GM12878 (cell line): Measurements from ENCODE around the gene ZNF354B. TPM values are rescaled to one million over a fixed set of nuclear protein-coding genes. Genes with fewer than 3 reads are reported as not detected.
A peak's percentile ranks its signal among the peaks of the same experiment; 100 is the strongest.

Source experiments
- ATAC-seq: fragments of 200-7000 bp; cut with Tn5 transposase; 3 replicates; pipeline ENCODE4 v1.9.1; 2020; ENCODE audit warnings: mild to moderate bottlenecking, moderate library complexity
- BruUV-seq: library from RNA; stranded (reverse); fragments of 400-500 nt; replicated peaks from 2 replicates; lab custom pipeline; 2021; lab: Mats Ljungman, UMichigan
- CTCF ChIA-PET: fragments of 300-600 bp; sonication (Branson Sonifier 250); formaldehyde crosslinking; extraction: SDS; loops from one replicate; lab custom pipeline; 2021; ENCODE audit warnings: inconsistent platforms; lab: Yijun Ruan, JAX
- POLR2A ChIA-PET: fragments of 350-600 bp; formaldehyde crosslinking; extraction: SDS; loops from one replicate; lab custom pipeline; 2021; ENCODE audit warnings: inconsistent platforms; lab: Charles Lee
- RAD21 ChIA-PET: fragments of 300-600 bp; sonication (Branson Sonifier 250); formaldehyde crosslinking; loops from one replicate; lab custom pipeline; 2023; ENCODE audit warnings: antibody characterized with exemption; ENCODE audit not compliant: unreplicated experiment; lab: Charles Lee
- SMC1A ChIA-PET: fragments of 300-600 bp; sonication (Branson Sonifier 250); formaldehyde crosslinking; loops from one replicate; lab custom pipeline; 2023; ENCODE audit not compliant: unreplicated experiment, uncharacterized antibody; lab: Charles Lee
- DNase-seq: peaks from one replicate; pipeline ENCODE4 v3.0.0-alpha.2; 2011; ENCODE audit warnings: low read depth, low spot score
- FAIRE-seq: peaks from 3 replicates; lab custom pipeline; 2011; peaks lifted over from hg19 to GRCh38; lab: Jason Lieb, UNC
- H2AFZ ChIP-seq: 2 replicates; pipeline ENCODE4 v1.6.0; 2011; ENCODE audit warnings: low read depth, low read length, control low read depth; ENCODE audit not compliant: control insufficient read depth
- H3K27ac ChIP-seq: 2 replicates; pipeline ENCODE4 v1.5.1; 2011; ENCODE audit warnings: control low read depth; ENCODE audit not compliant: control insufficient read depth, insufficient read depth
- H3K27me3 ChIP-seq, 2 experiments: replicated peaks in 1 of 2; 2 replicates each; pipeline versions ENCODE4 v1.6.0 to v1.6.1; 2011; ENCODE audit warnings: low read length in 1 of 2; ENCODE audit not compliant: control insufficient read depth in 2 of 2, insufficient read depth in 2 of 2
- H3K36me3 ChIP-seq, 2 experiments: 2 replicates each; pipeline ENCODE4 v1.5.1; 2011; ENCODE audit warnings: low read length in 1 of 2; ENCODE audit not compliant: control insufficient read depth in 2 of 2, insufficient read depth in 2 of 2
- H3K4me1 ChIP-seq: 2 replicates; pipeline ENCODE4 v1.6.1; 2011; ENCODE audit warnings: mild to moderate bottlenecking, low read length, moderate library complexity, mixed read lengths; ENCODE audit not compliant: control insufficient read depth, insufficient read depth
- H3K4me2 ChIP-seq: 2 replicates; pipeline ENCODE4 v1.6.0; 2011; ENCODE audit warnings: control low read depth; ENCODE audit not compliant: control insufficient read depth, insufficient read depth
- H3K4me3 ChIP-seq: fragments of 200-600 bp; sonication (generic); 2 replicates; pipeline ENCODE4 v1.5.1; 2016
- H3K79me2 ChIP-seq: 2 replicates; pipeline ENCODE4 v1.6.0; 2011; ENCODE audit warnings: low read length; ENCODE audit not compliant: control insufficient read depth, insufficient read depth
- H3K9ac ChIP-seq: 2 replicates; pipeline ENCODE4 v1.8.0; 2011; ENCODE audit warnings: low read length, control low read depth, mixed read lengths; ENCODE audit not compliant: control insufficient read depth, insufficient read depth
- H3K9me3 ChIP-seq: replicated peaks from 3 replicates; pipeline ENCODE4 v1.5.1; 2011; ENCODE audit warnings: mild to moderate bottlenecking, low read length; ENCODE audit not compliant: control insufficient read depth, insufficient read depth
- H4K20me1 ChIP-seq: 2 replicates; pipeline ENCODE4 v1.6.0; 2011; ENCODE audit not compliant: control insufficient read depth, insufficient read depth
- CBX5 ChIP-seq: sonication (generic); IDR thresholded peaks from 2 replicates; pipeline ENCODE4 v1.6.1; 2016; ENCODE audit warnings: low read depth, moderate library complexity, mild to moderate bottlenecking, inconsistent platforms
- JUND ChIP-seq: IDR thresholded peaks from 2 replicates; pipeline ENCODE4 v1.6.1; 2012; ENCODE audit warnings: low read depth, mild to moderate bottlenecking, low read length, improper control_type of control experiment, moderate library complexity
- KLF5 ChIP-seq: fragments of 450-650 bp; IDR thresholded peaks from 2 replicates; pipeline ENCODE4 v1.6.1; 2014; ENCODE audit warnings: mild to moderate bottlenecking; ENCODE audit not compliant: partially characterized antibody
- MAX ChIP-seq: IDR thresholded peaks from 2 replicates; pipeline ENCODE4 v1.6.1; 2012; ENCODE audit warnings: low read depth, low read length, improper control_type of control experiment
- ZNF274 ChIP-seq: IDR thresholded peaks from one replicate; pipeline ENCODE4 v1.8.0; 2011; ENCODE audit not compliant: insufficient read length, insufficient read depth
- WGBS: methylation state at CpG from one replicate; pipeline ENCODE4 v1.1.6; 2016; ENCODE audit warnings: low lambda C conversion rate; ENCODE audit not compliant: insufficient replicate concordance, insufficient coverage; ENCODE audit errors: missing lambda C conversion rate; 5-methylcytosine and 5-hydroxymethylcytosine counted together
- in situ Hi-C: fragments of 300-500 bp; cut with MboI; formaldehyde crosslinking; loops from 9 replicates; pipeline ENCODE4 v1.14.3; 2018; ENCODE audit warnings: mixed read lengths
- intact Hi-C: fragments of 100-400 bp; cut with micrococcal nuclease; formaldehyde crosslinking; loops from one replicate; pipeline ENCODE4 v1.14.2; 2022; ENCODE audit not compliant: unreplicated experiment
- polyA plus RNA-seq, 11 experiments: library from polyadenylated mRNA; depleted of rRNA in 4 of 11; unstranded in 6 of 11; stranded (reverse) in 5 of 11; fragments of >200 nt; fragmentation: Nextera tagmentation in 4 of 11; fragmentation: Illumina TruSeq in 1 of 11; extraction: Ambion mirVana in 4 of 11; extraction: Trizol in 1 of 11; gene quantifications; 1 replicate in 1 of 11; 2 replicates in 10 of 11; pipeline versions ENCODE4 v1.2.1 to v1.2.3, GENCODE V29; 2011 to 2016; ENCODE audit warnings: inconsistent platforms in 2 of 11, missing spikeins in 2 of 11, low read depth in 1 of 11
- small RNA-seq: library from RNA; depleted of rRNA; stranded (forward); fragments of <200 nt; gene quantifications from one replicate; pipeline ENCODE3, GENCODE V24; 2014
- total RNA-seq, 4 experiments: library from RNA; depleted of rRNA in 3 of 4; stranded (reverse); fragments of >200 nt in 3 of 4; fragmentation: Illumina TruSeq in 1 of 4; extraction: Trizol in 1 of 4; gene quantifications; 2 replicates each; pipeline versions ENCODE4 v1.2.1 to v1.2.3, GENCODE V29; 2013 to 2021

Gene ZNF354B
- total and polyA plus RNA-seq, 10 of the 15 experiments (the other 5 are each of a cell fraction or from before 2014, with no cell fraction given) = 0.64 to 11.1 (median 4.9) TPM

- FAIRE-seq = no peak
- no peak overlapping the region for H2AFZ ChIP-seq
- CTCF ChIA-PET = interaction anchor here (0.6 kb wide), 1 partner anchor 33 kb away, joined by 3 read pairs; no protein-coding TSS in a partner anchor
- SMC1A ChIA-PET = no interaction called here
- H3K4me1 ChIP-seq = no peaks in the 10 kb centered on the region
- no peaks in the 10 kb centered on the region for H4K20me1 ChIP-seq
- in situ Hi-C loops (no loop called here), intact Hi-C loops (no loop called here)
- BruUV-seq = no TSS peak
- TF ChIP-seq ZNF274 = peak; percentile 59
- peak; percentile 42 for TF ChIP-seq KLF5
- TF ChIP-seq JUND = no peak
- TF ChIP-seq CBX5 = peak; percentile 18; the same call in 1 of the 2 replicates
- no peak for TF ChIP-seq MAX
- POLR2A ChIA-PET = no interaction called here
- no peak overlapping the region for H3K4me3 ChIP-seq
- no peak overlapping the region for H3K9ac ChIP-seq
- no peak for DNase-seq
- RAD21 ChIA-PET = no interaction called here
- H3K36me3 ChIP-seq = no peaks in the 10 kb centered on the region
- no peaks in the 10 kb centered on the region for H3K27me3 ChIP-seq
- 56% methylated on average over 11 of the region's 11 CpGs for WGBS
- no peak for ATAC-seq
- H3K9me3 ChIP-seq = peaks cover 14% of the 10 kb centered on the region
- no peak overlapping the region for H3K27ac ChIP-seq
- H3K79me2 ChIP-seq = no peaks in the 10 kb centered on the region
- H3K4me2 ChIP-seq = no peak overlapping the region
These were observed 72.3 kb downstream of the ZNF354B start for GRCh38 chr5:178931846-178932760.

Small RNAs within 50 kb of the gene (small RNA-seq; reads per million reads assigned to genes)
- not detected for gene AC126915.2
- not detected for gene AC126915.3

Other genes starting within 250 kb of the ZNF354B start
- 21.2 and 25.6 TPM in 2 replicates for gene CLK4, start 232.9 kb upstream of the ZNF354B start, total RNA-seq (2014; rRNA removed)
- 21.7 and 21.9 TPM in 2 replicates for gene CLK4, start 232.9 kb upstream of the ZNF354B start, total RNA-seq (2014; rRNA removed; fragmentation: Illumina TruSeq; extraction: Trizol)
- 17.0 and 19.3 TPM in 2 replicates for gene CLK4, start 232.9 kb upstream of the ZNF354B start, total RNA-seq (2021)
- gene CLK4, start 232.9 kb upstream of the ZNF354B start, polyA plus RNA-seq (2011; rRNA removed) = 47.9 and 66.3 TPM in 2 replicates
- gene CLK4, start 232.9 kb upstream of the ZNF354B start, polyA plus RNA-seq (2014; fragmentation: Illumina TruSeq; extraction: Trizol) = 16.2 and 23.0 TPM in 2 replicates
- gene CLK4, start 232.9 kb upstream of the ZNF354B start, polyA plus RNA-seq (2014; fragmentation: Nextera tagmentation; extraction: Ambion mirVana) = 10 to 100 TPM; 13.6 to 20.7 TPM
- gene CLK4, start 232.9 kb upstream of the ZNF354B start, polyA plus RNA-seq (2014; rRNA removed) = 16.3 and 21.0 TPM in 2 replicates
- gene CLK4, start 232.9 kb upstream of the ZNF354B start, polyA plus RNA-seq (2016; fragmentation: Nextera tagmentation; extraction: Ambion mirVana) = 10 to 100 TPM; 16.4 to 17.5 TPM
- gene ZNF354A, start 129.3 kb upstream of the ZNF354B start, total RNA-seq (2014; rRNA removed) = 6.4 and 7.1 TPM in 2 replicates
- gene ZNF354A, start 129.3 kb upstream of the ZNF354B start, total RNA-seq (2014; rRNA removed; fragmentation: Illumina TruSeq; extraction: Trizol) = 7.5 and 7.7 TPM in 2 replicates
- gene ZNF354A, start 129.3 kb upstream of the ZNF354B start, total RNA-seq (2021) = 4.2 and 4.5 TPM in 2 replicates
- 9.4 and 16.4 TPM in 2 replicates for gene ZNF354A, start 129.3 kb upstream of the ZNF354B start, polyA plus RNA-seq (2011; rRNA removed)
- 7.4 and 10.9 TPM in 2 replicates for gene ZNF354A, start 129.3 kb upstream of the ZNF354B start, polyA plus RNA-seq (2014; fragmentation: Illumina TruSeq; extraction: Trizol)
- gene ZNF354A, start 129.3 kb upstream of the ZNF354B start, polyA plus RNA-seq (2014; fragmentation: Nextera tagmentation; extraction: Ambion mirVana) = 1 to 10 TPM in 1 of 2 experiments, under 1 TPM in 1; 0.60 to 1.8 TPM
- 3.9 and 5.8 TPM in 2 replicates for gene ZNF354A, start 129.3 kb upstream of the ZNF354B start, polyA plus RNA-seq (2014; rRNA removed)
- gene ZNF354A, start 129.3 kb upstream of the ZNF354B start, polyA plus RNA-seq (2016; fragmentation: Nextera tagmentation; extraction: Ambion mirVana) = 1 to 10 TPM; 3.2 to 4.2 TPM
- gene ZFP2, start 36.0 kb downstream of the ZNF354B start, total RNA-seq (2014; rRNA removed) = not detected in 2 replicates
- not detected in 2 replicates for gene ZFP2, start 36.0 kb downstream of the ZNF354B start, total RNA-seq (2014; rRNA removed; fragmentation: Illumina TruSeq; extraction: Trizol)
- not detected in 2 replicates for gene ZFP2, start 36.0 kb downstream of the ZNF354B start, total RNA-seq (2021)
- gene ZFP2, start 36.0 kb downstream of the ZNF354B start, polyA plus RNA-seq (2011; rRNA removed) = 0.08 and 0.30 TPM in 2 replicates
- gene ZFP2, start 36.0 kb downstream of the ZNF354B start, polyA plus RNA-seq (2014; fragmentation: Illumina TruSeq; extraction: Trizol) = not detected in 2 replicates
- under 1 TPM in 1 of 2 experiments, not detected in 1; 0.10 TPM for gene ZFP2, start 36.0 kb downstream of the ZNF354B start, polyA plus RNA-seq (2014; fragmentation: Nextera tagmentation; extraction: Ambion mirVana)
- not detected in 2 replicates for gene ZFP2, start 36.0 kb downstream of the ZNF354B start, polyA plus RNA-seq (2014; rRNA removed)
- under 1 TPM in 1 of 2 experiments, not detected in 1; 0.26 TPM for gene ZFP2, start 36.0 kb downstream of the ZNF354B start, polyA plus RNA-seq (2016; fragmentation: Nextera tagmentation; extraction: Ambion mirVana)
- gene ZNF454, start 81.2 kb downstream of the ZNF354B start, total RNA-seq (2014; rRNA removed) = not detected in 2 replicates
- gene ZNF454, start 81.2 kb downstream of the ZNF354B start, total RNA-seq (2014; rRNA removed; fragmentation: Illumina TruSeq; extraction: Trizol) = not detected in 2 replicates
- gene ZNF454, start 81.2 kb downstream of the ZNF354B start, total RNA-seq (2021) = not detected in 2 replicates
- not detected in 2 replicates for gene ZNF454, start 81.2 kb downstream of the ZNF354B start, polyA plus RNA-seq (2011; rRNA removed)
- not detected in 2 replicates for gene ZNF454, start 81.2 kb downstream of the ZNF354B start, polyA plus RNA-seq (2014; fragmentation: Illumina TruSeq; extraction: Trizol)
- gene ZNF454, start 81.2 kb downstream of the ZNF354B start, polyA plus RNA-seq (2014; fragmentation: Nextera tagmentation; extraction: Ambion mirVana) = not detected
- gene ZNF454, start 81.2 kb downstream of the ZNF354B start, polyA plus RNA-seq (2014; rRNA removed) = not detected in 2 replicates
- not detected for gene ZNF454, start 81.2 kb downstream of the ZNF354B start, polyA plus RNA-seq (2016; fragmentation: Nextera tagmentation; extraction: Ambion mirVana)
- not detected in 2 replicates for gene GRM6, start 135.4 kb downstream of the ZNF354B start, total RNA-seq (2014; rRNA removed)
- not detected in 2 replicates for gene GRM6, start 135.4 kb downstream of the ZNF354B start, total RNA-seq (2014; rRNA removed; fragmentation: Illumina TruSeq; extraction: Trizol)
- not detected in 2 replicates for gene GRM6, start 135.4 kb downstream of the ZNF354B start, total RNA-seq (2021)
- gene GRM6, start 135.4 kb downstream of the ZNF354B start, polyA plus RNA-seq (2011; rRNA removed) = not detected in 2 replicates
- not detected in 2 replicates for gene GRM6, start 135.4 kb downstream of the ZNF354B start, polyA plus RNA-seq (2014; fragmentation: Illumina TruSeq; extraction: Trizol)
- gene GRM6, start 135.4 kb downstream of the ZNF354B start, polyA plus RNA-seq (2014; fragmentation: Nextera tagmentation; extraction: Ambion mirVana) = not detected
- gene GRM6, start 135.4 kb downstream of the ZNF354B start, polyA plus RNA-seq (2014; rRNA removed) = not detected in 2 replicates
- not detected for gene GRM6, start 135.4 kb downstream of the ZNF354B start, polyA plus RNA-seq (2016; fragmentation: Nextera tagmentation; extraction: Ambion mirVana)
- gene ZNF879, start 163.9 kb downstream of the ZNF354B start, total RNA-seq (2014; rRNA removed) = not detected in 2 replicates
- gene ZNF879, start 163.9 kb downstream of the ZNF354B start, total RNA-seq (2014; rRNA removed; fragmentation: Illumina TruSeq; extraction: Trizol) = not detected in 2 replicates
- not detected in 2 replicates for gene ZNF879, start 163.9 kb downstream of the ZNF354B start, total RNA-seq (2021)
- 0.03 TPM in 1 of 2 replicates, not detected in the other for gene ZNF879, start 163.9 kb downstream of the ZNF354B start, polyA plus RNA-seq (2011; rRNA removed)
- gene ZNF879, start 163.9 kb downstream of the ZNF354B start, polyA plus RNA-seq (2014; fragmentation: Illumina TruSeq; extraction: Trizol) = not detected in 2 replicates
- gene ZNF879, start 163.9 kb downstream of the ZNF354B start, polyA plus RNA-seq (2014; fragmentation: Nextera tagmentation; extraction: Ambion mirVana) = not detected
- gene ZNF879, start 163.9 kb downstream of the ZNF354B start, polyA plus RNA-seq (2014; rRNA removed) = not detected in 2 replicates
- gene ZNF879, start 163.9 kb downstream of the ZNF354B start, polyA plus RNA-seq (2016; fragmentation: Nextera tagmentation; extraction: Ambion mirVana) = not detected
- gene ZNF354C, start 200.4 kb downstream of the ZNF354B start, total RNA-seq (2014; rRNA removed) = not detected in 2 replicates
- not detected in 2 replicates for gene ZNF354C, start 200.4 kb downstream of the ZNF354B start, total RNA-seq (2014; rRNA removed; fragmentation: Illumina TruSeq; extraction: Trizol)
- 0.03 TPM in 1 of 2 replicates, not detected in the other for gene ZNF354C, start 200.4 kb downstream of the ZNF354B start, total RNA-seq (2021)
- 0.01 and 0.03 TPM in 2 replicates for gene ZNF354C, start 200.4 kb downstream of the ZNF354B start, polyA plus RNA-seq (2011; rRNA removed)
- gene ZNF354C, start 200.4 kb downstream of the ZNF354B start, polyA plus RNA-seq (2014; fragmentation: Illumina TruSeq; extraction: Trizol) = not detected in 2 replicates
- gene ZNF354C, start 200.4 kb downstream of the ZNF354B start, polyA plus RNA-seq (2014; fragmentation: Nextera tagmentation; extraction: Ambion mirVana) = under 1 TPM in 1 of 2 experiments, not detected in 1; 0.02 TPM
- gene ZNF354C, start 200.4 kb downstream of the ZNF354B start, polyA plus RNA-seq (2014; rRNA removed) = not detected in 2 replicates
- gene ZNF354C, start 200.4 kb downstream of the ZNF354B start, polyA plus RNA-seq (2016; fragmentation: Nextera tagmentation; extraction: Ambion mirVana) = not detected